Activated CD4-positive, alpha-beta T cell treated with anti-CD3 and anti-CD28 coated beads, Interleukin-2, amount 10 ng/mL, durations not matched to agents 7 days and 5 days (primary cell): Measurements from ENCODE around the gene RSL24D1. TPM values are rescaled to one million over a fixed set of nuclear protein-coding genes. Genes with fewer than 3 reads are reported as not detected.

Experiments
- CTCF ChIA-PET: fragments of 350-600 bp; sonication (Branson Sonifier 250); formaldehyde crosslinking; loops from one replicate; lab custom pipeline; 2021; ENCODE audit warnings: antibody characterized with exemption; lab: Charles Lee
- POLR2A ChIA-PET: fragments of 350-600 bp; sonication (Branson Sonifier 250); formaldehyde crosslinking; loops from one replicate; lab custom pipeline; 2021; ENCODE audit warnings: antibody characterized with exemption; lab: Charles Lee
- DNase-seq: peaks from one replicate; pipeline ENCODE4 v3.0.0-alpha.2; 2020
- H3K27ac Mint-ChIP-seq: one replicate; pipeline ENCODE4 v1.8.0; 2021; ENCODE audit warnings: mild to moderate bottlenecking, moderate library complexity, mixed read lengths
- H3K27me3 Mint-ChIP-seq: one replicate; pipeline ENCODE4 v1.8.0; 2021; ENCODE audit warnings: mixed read lengths
- H3K36me3 Mint-ChIP-seq: one replicate; pipeline ENCODE4 v1.8.0; 2021; ENCODE audit warnings: low read depth, mixed read lengths
- H3K4me1 Mint-ChIP-seq: one replicate; pipeline ENCODE4 v1.8.0; 2021; ENCODE audit warnings: mixed read lengths
- H3K4me3 Mint-ChIP-seq: one replicate; pipeline ENCODE4 v1.8.0; 2021; ENCODE audit warnings: mild to moderate bottlenecking, moderate library complexity, mixed read lengths
- H3K9me3 Mint-ChIP-seq: one replicate; pipeline ENCODE4 v1.8.0; 2021; ENCODE audit warnings: mixed read lengths
- total RNA-seq, 2 experiments: library from RNA; stranded (reverse); gene quantifications; one replicate each; pipeline ENCODE4 v1.2.3, GENCODE V29; 2021

Gene RSL24D1
- total RNA-seq, 2 experiments from 2014 or later = 78.6 to 81.2 TPM

GRCh38 chr15:55231455-55231854, 34.7 kb upstream of the RSL24D1 start:
- peaks cover 2% of the 10 kb centered on the region for H3K9me3 Mint-ChIP-seq
- POLR2A ChIA-PET = no interaction called here
- H3K4me1 Mint-ChIP-seq = peaks cover 27% of the 10 kb centered on the region
- CTCF ChIA-PET = interaction anchor here (0.9 to 1.3 kb wide), 4 partner anchors 13 to 59 kb away, joined by 3 to 4 read pairs (median 3); no protein-coding TSS in a partner anchor
- DNase-seq = no peak
- H3K36me3 Mint-ChIP-seq = peaks cover 53% of the 10 kb centered on the region
- no peaks in the 10 kb centered on the region for H3K27me3 Mint-ChIP-seq
- no peak overlapping the region for H3K27ac Mint-ChIP-seq
- no peak overlapping the region for H3K4me3 Mint-ChIP-seq

GRCh38 chr15:55230953-55231352, 34.2 kb upstream of the RSL24D1 start:
- Mint-ChIP-seq H3K4me3 (no peak overlapping the region), H3K27me3 (no peaks in the 10 kb centered on the region), H3K27ac (no peak overlapping the region), H3K36me3 (peaks cover 55% of the 10 kb centered on the region), H3K4me1 (peaks cover 31% of the 10 kb centered on the region), H3K9me3 (peaks cover 2% of the 10 kb centered on the region)
- CTCF ChIA-PET = interaction anchor here (1.1 kb wide), 1 partner anchor 36 kb away, joined by 3 read pairs; no protein-coding TSS in a partner anchor
- POLR2A ChIA-PET = no interaction called here
- no peak for DNase-seq

GRCh38 chr15:55230051-55230670, 33.4 kb upstream of the RSL24D1 start:
- DNase-seq = no peak
- no peaks in the 10 kb centered on the region for H3K27me3 Mint-ChIP-seq
- POLR2A ChIA-PET = no interaction called here
- H3K27ac Mint-ChIP-seq = no peak overlapping the region
- H3K9me3 Mint-ChIP-seq = no peaks in the 10 kb centered on the region
- CTCF ChIA-PET = interaction anchor here (1.5 kb wide), 1 partner anchor 8 kb away, joined by 6 read pairs; no protein-coding TSS in a partner anchor
- H3K4me3 Mint-ChIP-seq = peak overlapping the region; percentile 15
- H3K4me1 Mint-ChIP-seq = peaks cover 34% of the 10 kb centered on the region
- H3K36me3 Mint-ChIP-seq = peaks cover 57% of the 10 kb centered on the region

- CTCF ChIA-PET = interaction anchor here (0.6 kb wide), 1 partner anchor 50 kb away, joined by 3 read pairs; no protein-coding TSS in a partner anchor
- peaks cover 67% of the 10 kb centered on the region for H3K36me3 Mint-ChIP-seq
- no peak overlapping the region for H3K27ac Mint-ChIP-seq
- H3K4me3 Mint-ChIP-seq = no peak overlapping the region
- POLR2A ChIA-PET = no interaction called here
- H3K4me1 Mint-ChIP-seq = peaks cover 63% of the 10 kb centered on the region
- H3K9me3 Mint-ChIP-seq = no peaks in the 10 kb centered on the region
- no peaks in the 10 kb centered on the region for H3K27me3 Mint-ChIP-seq
- DNase-seq = no peak
These were observed 29.4 kb upstream of the RSL24D1 start for GRCh38 chr15:55226127-55226526.

- Mint-ChIP-seq H3K9me3 (no peaks in the 10 kb centered on the region), H3K27me3 (no peaks in the 10 kb centered on the region), H3K4me3 (no peak overlapping the region), H3K4me1 (peaks cover 63% of the 10 kb centered on the region), H3K27ac (no peak overlapping the region), H3K36me3 (peaks cover 69% of the 10 kb centered on the region)
- peak; percentile 21 for DNase-seq
- ChIA-PET CTCF (interaction anchor here (1.0 kb wide), 1 partner anchor 13 kb away, joined by 4 read pairs; no protein-coding TSS in a partner anchor), POLR2A (no interaction called here)
These were observed 28.2 kb upstream of the RSL24D1 start for GRCh38 chr15:55224892-55225291.

- no peak for DNase-seq
- POLR2A ChIA-PET = no interaction called here
- peaks cover 1% of the 10 kb centered on the region for H3K9me3 Mint-ChIP-seq
- CTCF ChIA-PET = interaction anchor here (2.0 to 2.3 kb wide), 2 partner anchors 60 to 68 kb away, joined by 6 to 8 read pairs; no protein-coding TSS in a partner anchor
- peaks cover 82% of the 10 kb centered on the region for H3K4me1 Mint-ChIP-seq
- peak overlapping the region; percentile 10 for H3K4me3 Mint-ChIP-seq
- no peaks in the 10 kb centered on the region for H3K27me3 Mint-ChIP-seq
- H3K27ac Mint-ChIP-seq = peak overlapping the region; percentile 46
- peaks cover 67% of the 10 kb centered on the region for H3K36me3 Mint-ChIP-seq
These were observed 25.8 kb upstream of the RSL24D1 start for GRCh38 chr15:55222588-55222987.

- H3K27me3 Mint-ChIP-seq = no peaks in the 10 kb centered on the region
- POLR2A ChIA-PET = interaction anchor here (0.9 kb wide), 1 partner anchor 98 kb away, joined by 4 read pairs; the partner anchor contains the start of genes PIGB and PIGBOS1
- H3K36me3 Mint-ChIP-seq = peaks cover 63% of the 10 kb centered on the region
These were observed 24.6 kb upstream of the RSL24D1 start for GRCh38 chr15:55221090-55222011.

GRCh38 chr15:55220606-55221005, 23.9 kb upstream of the RSL24D1 start:
- H3K27me3 Mint-ChIP-seq = no peaks in the 10 kb centered on the region
- H3K36me3 Mint-ChIP-seq = peaks cover 56% of the 10 kb centered on the region
- peaks cover 1% of the 10 kb centered on the region for H3K9me3 Mint-ChIP-seq
- no peak for DNase-seq
- H3K4me1 Mint-ChIP-seq = peaks cover 79% of the 10 kb centered on the region
- ChIA-PET CTCF (interaction anchor here (0.9 to 2.0 kb wide), 4 partner anchors 20 to 188 kb away, joined by 3 to 6 read pairs (median 3); partner anchors contain the start of genes CCPG1 and PIERCE2), POLR2A (no interaction called here)
- no peak overlapping the region for H3K4me3 Mint-ChIP-seq
- H3K27ac Mint-ChIP-seq = peak overlapping the region; percentile 46

More at GRCh38 chr15:55221090-55222011, 24.6 kb upstream of the RSL24D1 start:
- H3K27ac Mint-ChIP-seq = peak overlapping the region; percentile 46
- H3K9me3 Mint-ChIP-seq = peaks cover 1% of the 10 kb centered on the region
- H3K4me3 Mint-ChIP-seq = peak overlapping the region; percentile 39
- H3K4me1 Mint-ChIP-seq = peaks cover 86% of the 10 kb centered on the region
- CTCF ChIA-PET = interaction anchor here (0.9 to 2.3 kb wide), 6 partner anchors 19 to 187 kb away, joined by 3 to 8 read pairs (median 4); partner anchors contain the start of genes CCPG1, PIERCE2 and RSL24D1
- DNase-seq = peak; percentile 11

GRCh38 chr15:55218056-55218455, 21.3 kb upstream of the RSL24D1 start:
- Mint-ChIP-seq H3K9me3 (peaks cover 1% of the 10 kb centered on the region), H3K27me3 (no peaks in the 10 kb centered on the region), H3K4me3 (no peak overlapping the region), H3K27ac (no peak overlapping the region), H3K4me1 (peaks cover 57% of the 10 kb centered on the region), H3K36me3 (peaks cover 44% of the 10 kb centered on the region)
- ChIA-PET CTCF (interaction anchor here (0.6 to 3.3 kb wide), 7 partner anchors 10 to 217 kb away, joined by 3 to 18 read pairs (median 5); no protein-coding TSS in a partner anchor), POLR2A (interaction anchor here (0.5 kb wide), 1 partner anchor 64 kb away, joined by 3 read pairs; no protein-coding TSS in a partner anchor)
- no peak for DNase-seq

GRCh38 chr15:55204464-55204863, 7.7 kb upstream of the RSL24D1 start:
- Mint-ChIP-seq H3K9me3 (peaks cover 2% of the 10 kb centered on the region), H3K4me3 (no peak overlapping the region), H3K36me3 (peaks cover 21% of the 10 kb centered on the region), H3K27me3 (no peaks in the 10 kb centered on the region), H3K27ac (no peak overlapping the region), H3K4me1 (peaks cover 2% of the 10 kb centered on the region)
- ChIA-PET POLR2A (no interaction called here), CTCF (no interaction called here)
- no peak for DNase-seq

GRCh38 chr15:55202206-55202605, 5.5 kb upstream of the RSL24D1 start:
- Mint-ChIP-seq H3K27ac (no peak overlapping the region), H3K4me1 (peaks cover 12% of the 10 kb centered on the region), H3K4me3 (no peak overlapping the region), H3K27me3 (no peaks in the 10 kb centered on the region), H3K9me3 (peaks cover 8% of the 10 kb centered on the region), H3K36me3 (peaks cover 19% of the 10 kb centered on the region)
- ChIA-PET POLR2A (interaction anchor here (0.6 kb wide), 1 partner anchor 96 kb away, joined by 3 read pairs; no protein-coding TSS in a partner anchor), CTCF (no interaction called here)
- no peak for DNase-seq

- H3K27ac Mint-ChIP-seq = no peak overlapping the region
- H3K9me3 Mint-ChIP-seq = peaks cover 8% of the 10 kb centered on the region
- POLR2A ChIA-PET = no interaction called here
- peaks cover 12% of the 10 kb centered on the region for H3K4me1 Mint-ChIP-seq
- DNase-seq = no peak
- no peaks in the 10 kb centered on the region for H3K27me3 Mint-ChIP-seq
- peaks cover 15% of the 10 kb centered on the region for H3K36me3 Mint-ChIP-seq
- H3K4me3 Mint-ChIP-seq = peak overlapping the region; percentile 30
- CTCF ChIA-PET = interaction anchor here (2.4 kb wide), 1 partner anchor 13 kb away, joined by 11 read pairs; no protein-coding TSS in a partner anchor
These were observed 2.0 kb upstream of the RSL24D1 start for GRCh38 chr15:55198706-55199105.
